ENCODE measurements around the gene VPS72. TPM values are rescaled to one million over a fixed set of nuclear protein-coding genes. Genes with fewer than 3 reads are reported as not detected.
"Not testable (repeated sequence)": the region's sequence is repeated elsewhere in the genome, so short reads cannot be mapped to it uniquely, and the experiment has no call there.

The VPS72 gene, protein sequence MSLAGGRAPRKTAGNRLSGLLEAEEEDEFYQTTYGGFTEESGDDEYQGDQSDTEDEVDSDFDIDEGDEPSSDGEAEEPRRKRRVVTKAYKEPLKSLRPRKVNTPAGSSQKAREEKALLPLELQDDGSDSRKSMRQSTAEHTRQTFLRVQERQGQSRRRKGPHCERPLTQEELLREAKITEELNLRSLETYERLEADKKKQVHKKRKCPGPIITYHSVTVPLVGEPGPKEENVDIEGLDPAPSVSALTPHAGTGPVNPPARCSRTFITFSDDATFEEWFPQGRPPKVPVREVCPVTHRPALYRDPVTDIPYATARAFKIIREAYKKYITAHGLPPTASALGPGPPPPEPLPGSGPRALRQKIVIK
- polyA plus RNA-seq (ENCODE audit: insufficient read length in 4 of 4), result 10 to 100 TPM; 63.7 to 74.7 (median 69.3) TPM

DNA sequence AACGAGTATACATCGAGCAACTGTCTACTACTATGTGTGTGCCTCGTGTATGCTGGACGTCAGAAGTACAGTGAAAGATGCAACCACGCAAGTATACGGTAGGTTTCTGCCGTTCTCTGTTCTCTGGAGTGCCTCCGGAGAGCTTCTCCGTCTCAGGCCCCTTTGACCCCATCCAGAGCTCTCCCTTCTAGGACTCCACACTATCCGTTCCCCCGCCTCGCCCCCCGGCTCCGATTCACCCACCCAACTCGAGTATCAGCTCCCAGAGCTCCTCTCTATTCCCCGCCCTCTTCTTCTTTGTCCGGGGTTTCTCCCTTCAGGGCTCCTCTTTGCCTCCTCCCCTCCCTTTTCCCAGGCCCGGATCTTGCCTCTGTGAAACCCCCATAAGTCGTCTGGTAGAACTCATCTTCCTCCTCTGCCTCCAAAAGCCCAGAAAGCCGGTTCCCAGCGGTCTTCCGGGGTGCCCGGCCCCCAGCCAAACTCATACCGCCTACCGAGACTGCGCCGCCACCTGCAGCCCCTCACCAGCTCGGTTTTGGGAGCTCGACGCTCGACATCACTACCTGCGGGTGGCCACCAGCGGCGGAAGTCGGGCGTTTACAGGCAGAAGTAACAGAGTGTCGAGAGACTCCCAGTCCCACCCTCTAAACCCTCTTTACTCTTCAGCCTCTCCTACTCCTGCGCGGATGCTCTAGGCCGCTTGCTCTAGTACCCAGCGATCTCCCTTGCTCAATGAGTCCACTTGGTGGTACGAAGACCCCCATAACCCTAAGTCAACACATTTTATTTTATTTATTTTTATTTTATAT is at the start of gene VPS72:
Gene VPS72 (minus strand): TSS at position 561 of the 809 bp plus-strand sequence. CDS start 76 bp downstream, at position 485.
- peak; percentile 70 to 84 (median 81) for DNase-seq (ENCODE audit: low read depth in 4 of 4, low spot score in 3 of 4)

DNA sequence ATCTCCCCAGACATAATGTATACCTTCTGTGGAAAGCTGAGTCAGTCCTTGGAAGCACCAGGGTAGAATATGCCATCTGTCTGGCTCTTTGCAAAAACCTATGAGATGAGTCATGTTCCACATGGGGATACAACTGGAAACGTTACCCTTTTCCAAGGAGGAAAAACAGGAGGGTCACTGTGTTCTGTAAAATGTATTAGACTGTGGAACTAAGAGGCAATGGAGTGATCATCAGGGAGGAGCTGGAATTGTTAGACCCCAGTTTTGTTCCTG is 48.4 kb upstream of the VPS72 start:
- no peak for DNase-seq (ENCODE audit: low read depth in 4 of 4, low spot score in 3 of 4)

DNA sequence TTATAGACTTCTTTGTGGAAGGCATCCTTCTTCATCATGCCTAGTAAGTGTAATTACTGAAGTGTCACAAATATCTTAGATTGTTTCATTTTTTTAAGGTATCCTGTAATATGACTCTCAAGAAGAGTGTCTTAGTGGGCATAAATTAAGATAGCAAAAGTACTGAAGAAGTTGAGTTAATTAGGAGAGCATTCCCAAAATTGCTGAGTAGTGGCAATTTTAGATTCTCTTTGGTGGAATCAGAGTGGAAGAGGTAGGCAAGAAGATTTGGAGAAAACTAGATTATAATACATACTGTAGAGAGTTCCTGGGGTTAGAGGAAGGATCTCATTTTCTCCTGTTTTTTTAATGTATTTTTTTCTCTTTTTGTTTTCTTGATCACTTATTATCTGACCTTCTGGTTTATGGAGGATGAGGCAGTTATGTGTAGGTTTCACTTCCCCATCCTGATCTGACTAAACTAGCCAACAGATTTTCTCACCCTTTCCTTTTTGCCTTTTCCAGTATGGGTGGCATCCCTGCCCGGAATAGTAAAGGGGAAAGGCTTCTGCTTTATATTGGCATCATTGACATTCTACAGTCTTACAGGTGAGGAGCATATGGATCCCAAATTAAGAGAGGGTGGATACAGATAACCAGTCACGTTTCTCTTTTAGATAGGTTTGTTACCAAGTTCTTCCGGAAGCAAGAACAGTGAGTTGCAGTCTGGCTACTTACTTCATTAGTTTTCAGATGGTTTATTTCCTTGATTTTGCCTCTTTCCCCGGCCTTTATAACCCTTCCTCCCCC is 47.9 kb upstream of the VPS72 start:
- DNase-seq (ENCODE audit: low read depth in 4 of 4, low spot score in 3 of 4), result no peak

DNA sequence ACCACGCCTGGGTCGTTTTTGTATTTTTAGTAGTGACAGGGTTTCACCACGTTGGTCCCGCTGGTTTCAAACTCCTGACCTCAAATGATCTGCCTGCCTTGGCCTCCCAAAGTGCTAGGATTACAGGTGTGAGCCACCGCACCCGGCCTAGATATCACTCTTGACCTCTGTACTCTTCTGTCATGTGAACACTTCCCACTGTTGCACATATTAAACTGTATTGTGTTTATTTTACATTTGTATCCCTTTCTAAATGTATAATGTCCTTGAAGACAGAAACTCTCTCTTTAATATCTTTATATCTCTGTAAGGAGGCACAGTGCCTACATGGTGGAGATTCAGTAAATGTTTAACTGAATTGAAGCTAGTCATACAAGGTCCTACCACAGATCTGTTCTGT is 45.2 kb upstream of the VPS72 start:
- no peak for DNase-seq (ENCODE audit: low read depth in 4 of 4, low spot score in 3 of 4)

DNA sequence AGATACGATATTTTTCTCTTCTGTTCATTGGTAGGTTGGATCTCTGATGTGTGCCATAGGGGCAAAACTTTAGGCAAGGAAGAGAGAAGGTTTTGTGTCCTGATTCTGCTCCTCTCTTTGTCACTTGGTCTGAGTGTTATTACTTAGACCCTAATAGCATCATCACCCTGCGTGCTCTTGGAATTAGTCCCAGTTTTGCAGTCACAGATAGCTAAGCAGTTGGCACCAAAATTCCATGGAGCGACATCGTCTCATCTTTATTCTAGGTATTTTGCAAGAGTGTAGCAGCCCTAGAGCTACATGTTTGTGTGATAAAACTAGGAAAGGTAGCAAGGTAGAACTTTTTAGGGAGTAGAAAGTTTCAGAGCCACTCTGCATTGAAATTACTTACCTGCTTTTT is 32.1 kb upstream of the VPS72 start:
- no peak for DNase-seq (ENCODE audit: low read depth in 4 of 4, low spot score in 3 of 4)

DNA sequence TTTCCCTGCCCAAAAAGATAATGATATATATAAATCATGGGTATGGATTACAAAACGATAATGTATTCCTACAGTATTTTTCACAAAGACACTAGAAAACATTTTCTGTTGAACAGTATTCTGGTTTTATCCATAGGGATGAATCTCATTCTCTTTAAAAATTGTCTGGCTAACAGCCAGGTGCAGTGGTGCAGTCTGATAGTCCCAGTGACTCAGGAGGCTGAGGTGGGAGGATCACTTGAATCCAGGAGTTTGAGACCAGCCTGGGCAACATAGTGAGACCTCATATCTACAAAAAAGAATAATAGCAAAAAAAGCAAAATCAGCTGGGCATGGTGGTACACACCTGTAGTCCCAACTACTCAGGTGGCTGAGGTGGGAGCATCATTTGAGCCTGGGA is 31.6 kb upstream of the VPS72 start:
- DNase-seq (ENCODE audit: low read depth in 4 of 4, low spot score in 3 of 4), result no peak

DNA sequence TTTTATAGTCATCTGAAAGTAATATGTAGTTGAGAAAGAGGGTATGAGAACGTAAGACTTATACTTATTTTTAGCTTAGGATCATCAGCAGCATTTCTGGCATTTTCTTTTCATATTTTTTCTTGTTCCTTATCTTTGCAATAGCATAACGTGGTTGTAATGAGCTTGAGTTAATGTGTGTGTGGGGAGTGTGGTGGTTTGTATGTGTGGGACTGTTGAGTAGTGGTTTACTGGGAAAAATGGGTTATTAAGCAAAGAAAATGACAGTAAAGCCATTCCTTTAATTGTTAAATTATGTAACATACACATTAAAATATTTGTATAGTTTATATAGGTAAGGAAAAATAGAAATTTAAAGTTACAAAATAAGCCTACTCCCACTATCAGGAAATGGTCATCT is 23.6 kb upstream of the VPS72 start:
- DNase-seq (ENCODE audit: low read depth in 4 of 4, low spot score in 3 of 4), result no peak

DNA sequence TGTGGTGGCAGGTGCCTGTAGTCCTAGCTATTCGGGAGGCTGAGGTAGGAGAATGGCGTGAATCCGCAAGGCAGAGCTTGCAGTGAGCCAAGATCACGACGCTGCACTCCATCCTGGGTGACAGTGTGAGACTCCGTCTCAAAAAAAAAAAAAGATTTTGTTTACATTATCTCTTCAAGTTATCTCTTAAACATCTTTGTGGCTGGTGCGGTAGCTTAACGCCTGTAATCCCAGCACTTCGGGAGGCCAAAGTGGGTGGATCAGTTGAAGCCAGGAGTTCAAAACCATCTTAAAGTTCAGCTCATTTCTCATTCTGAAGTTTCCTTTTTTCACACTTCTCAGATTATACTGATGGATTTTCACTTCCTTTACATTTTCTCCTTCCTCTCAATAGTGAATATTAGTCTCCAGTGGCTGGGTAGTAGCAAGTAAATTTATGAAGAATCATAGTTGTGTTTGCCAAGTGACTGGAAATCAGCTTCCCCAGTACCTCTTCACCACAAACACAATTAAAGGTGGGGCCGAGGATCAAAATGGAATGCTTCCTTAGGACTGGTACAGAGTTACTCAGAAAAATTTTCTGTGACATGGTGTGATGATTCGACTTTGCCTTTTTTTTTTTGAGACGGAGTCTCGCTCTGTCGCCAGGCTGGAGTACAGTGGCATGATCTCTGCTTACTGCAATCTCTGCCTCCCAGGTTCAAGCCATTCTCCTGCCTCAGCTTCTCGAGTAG is 22.1 kb upstream of the VPS72 start:
- DNase-seq (ENCODE audit: low read depth in 4 of 4, low spot score in 3 of 4), result no peak

DNA sequence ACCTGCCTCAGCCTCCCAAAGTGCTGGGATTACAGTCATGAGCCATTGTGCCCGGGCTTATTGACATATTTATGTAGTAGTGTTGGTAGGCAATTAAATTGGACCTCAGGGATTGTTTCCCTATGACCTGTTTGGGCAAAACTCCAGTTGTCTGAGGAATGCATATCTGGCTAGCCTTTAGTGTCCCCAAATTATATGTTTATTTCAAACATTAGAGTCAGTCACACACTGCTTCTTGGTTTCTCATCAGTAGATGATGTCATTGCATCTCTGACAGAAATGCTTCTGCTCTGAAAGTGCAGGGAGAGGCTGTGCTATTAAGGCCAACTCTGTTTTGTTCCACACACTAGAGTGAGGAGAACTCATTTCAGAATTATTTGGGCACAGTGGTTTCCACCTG is 20.8 kb upstream of the VPS72 start:
- no peak for DNase-seq (ENCODE audit: low read depth in 4 of 4, low spot score in 3 of 4)

DNA sequence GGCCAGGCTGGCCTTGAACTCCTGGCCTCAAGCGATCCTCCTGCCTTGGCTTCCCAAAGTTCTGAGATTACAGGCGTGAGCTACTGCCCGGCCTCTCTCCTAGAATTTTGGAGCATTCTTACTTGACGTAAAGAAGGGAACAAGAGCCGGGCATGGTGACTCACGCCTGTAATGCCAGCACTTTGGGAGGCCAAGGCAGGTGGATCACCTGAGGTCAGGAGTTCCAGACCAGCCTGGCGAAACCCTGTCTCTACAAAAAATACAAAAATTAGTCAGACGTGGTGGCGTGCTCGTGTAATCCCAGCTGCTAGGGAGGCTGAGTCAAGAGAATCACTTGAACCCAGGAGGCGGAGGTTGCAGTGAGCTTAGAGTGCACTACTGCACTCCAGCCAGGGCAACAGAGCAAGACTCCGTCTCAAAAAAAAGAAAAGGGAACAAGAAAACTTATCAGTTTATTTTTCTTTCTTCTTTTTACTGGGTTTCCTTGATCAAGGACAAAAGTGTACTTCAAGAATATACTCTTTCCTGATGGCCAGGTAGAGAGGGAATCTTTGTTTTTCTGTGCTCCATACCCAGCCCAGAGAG is 15.5 kb upstream of the VPS72 start:
- DNase-seq (ENCODE audit: low read depth in 4 of 4, low spot score in 3 of 4), result not testable (repeated sequence)

DNA sequence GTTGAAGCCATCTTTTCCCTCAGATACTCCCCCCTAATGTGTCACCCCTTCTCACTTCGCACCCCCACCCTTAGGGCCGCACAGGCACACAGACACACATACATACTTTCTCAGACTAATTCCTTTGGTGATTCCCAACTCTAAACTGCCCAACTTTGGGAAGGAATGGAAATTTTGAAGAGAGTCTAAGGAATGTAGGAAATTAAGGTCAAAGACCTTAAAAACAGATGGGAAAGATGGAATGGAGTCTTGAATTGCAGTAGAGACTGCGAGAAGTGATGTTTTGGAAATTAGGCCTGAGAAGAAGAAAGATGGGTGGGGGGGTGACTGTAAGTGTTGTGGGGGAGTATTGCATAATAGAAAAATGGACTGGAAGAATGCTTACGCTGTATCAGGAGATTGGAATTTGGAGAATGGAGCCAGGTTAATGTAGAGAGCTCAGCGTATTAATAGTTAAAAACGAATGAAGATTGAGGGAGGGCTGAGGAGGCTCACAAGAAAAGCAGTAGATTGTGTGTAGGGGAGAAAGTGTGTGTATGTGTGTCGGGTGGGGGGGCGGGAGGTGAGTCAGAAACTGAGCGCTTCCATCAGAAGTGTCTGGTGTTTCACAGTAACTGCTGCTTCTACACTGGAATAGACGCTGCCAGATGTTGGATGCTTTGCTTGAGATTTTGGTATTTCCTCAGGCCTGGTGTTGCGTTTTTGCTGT is 10.0 kb upstream of the VPS72 start:
- no peak for DNase-seq (ENCODE audit: low read depth in 4 of 4, low spot score in 3 of 4)

DNA sequence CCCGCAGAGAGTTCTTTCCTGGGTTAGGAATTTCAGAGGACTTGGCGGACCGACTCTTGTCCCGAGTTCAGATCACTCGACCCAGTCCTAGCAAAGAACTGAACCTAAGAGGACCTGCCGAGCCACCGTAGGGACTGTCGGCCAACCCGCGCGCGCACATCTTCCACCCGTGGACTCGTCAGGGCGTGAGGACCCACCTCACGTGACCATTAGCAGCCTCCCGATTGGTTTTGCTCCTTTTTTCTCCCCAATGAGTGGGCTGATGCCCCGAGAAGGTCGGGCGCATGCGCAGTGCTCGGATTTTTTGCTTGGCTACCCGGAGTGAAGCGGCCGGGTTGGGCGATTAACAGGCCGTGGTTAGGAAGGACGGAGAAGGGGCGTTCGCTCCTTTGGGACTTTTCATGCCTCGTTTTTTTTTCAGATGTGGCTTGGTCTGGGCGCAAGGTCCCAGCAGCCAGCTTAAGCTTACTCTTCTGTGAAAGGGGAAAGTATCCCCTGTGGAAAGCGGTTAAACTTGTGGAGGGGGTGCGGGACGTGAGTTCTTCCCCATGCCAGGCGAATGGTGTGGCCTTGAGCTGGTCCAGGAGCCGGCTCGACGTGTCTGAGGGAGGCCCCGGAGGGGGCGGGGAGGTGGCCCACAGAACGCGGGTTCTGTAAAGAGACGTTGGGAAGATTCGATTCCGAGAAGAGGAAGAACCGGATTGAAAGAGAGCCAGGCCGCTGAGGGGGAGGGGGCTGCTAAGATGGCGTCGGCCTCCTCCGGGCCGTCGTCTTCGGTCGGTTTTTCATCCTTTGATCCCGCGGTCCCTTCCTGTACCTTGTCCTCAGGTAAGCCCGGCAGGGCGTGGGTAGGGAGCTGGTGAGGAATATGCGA is 8.5 kb upstream of the VPS72 start, which contains the start of gene PIP5K1A:
Gene PIP5K1A (plus strand): TSS at position 299 of the 874 bp plus-strand sequence. CDS start 445 bp downstream, at position 744.
- peak; percentile 95 to 99 (median 98) for DNase-seq (ENCODE audit: low read depth in 4 of 4, low spot score in 3 of 4)

DNA sequence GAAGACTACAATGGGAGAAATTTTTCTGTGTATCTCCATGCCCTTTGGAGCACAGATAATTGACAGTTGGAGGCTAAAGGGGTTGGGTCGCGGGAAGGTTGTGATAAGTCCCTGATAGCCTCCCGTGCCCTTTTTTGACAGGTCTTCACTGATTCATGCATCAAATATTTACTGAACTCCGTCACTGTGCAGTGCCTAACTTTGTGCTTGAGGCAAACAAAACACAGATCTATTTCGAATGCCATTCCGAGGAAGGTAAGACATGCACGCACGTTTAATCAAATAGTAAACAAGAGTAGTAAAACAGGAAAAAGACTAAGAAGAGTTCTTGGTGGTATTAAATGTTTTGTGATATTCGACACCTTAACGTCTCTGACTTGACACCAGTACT is 7.9 kb upstream of the VPS72 start:
- DNase-seq (ENCODE audit: low read depth in 4 of 4, low spot score in 3 of 4), result no peak

DNA sequence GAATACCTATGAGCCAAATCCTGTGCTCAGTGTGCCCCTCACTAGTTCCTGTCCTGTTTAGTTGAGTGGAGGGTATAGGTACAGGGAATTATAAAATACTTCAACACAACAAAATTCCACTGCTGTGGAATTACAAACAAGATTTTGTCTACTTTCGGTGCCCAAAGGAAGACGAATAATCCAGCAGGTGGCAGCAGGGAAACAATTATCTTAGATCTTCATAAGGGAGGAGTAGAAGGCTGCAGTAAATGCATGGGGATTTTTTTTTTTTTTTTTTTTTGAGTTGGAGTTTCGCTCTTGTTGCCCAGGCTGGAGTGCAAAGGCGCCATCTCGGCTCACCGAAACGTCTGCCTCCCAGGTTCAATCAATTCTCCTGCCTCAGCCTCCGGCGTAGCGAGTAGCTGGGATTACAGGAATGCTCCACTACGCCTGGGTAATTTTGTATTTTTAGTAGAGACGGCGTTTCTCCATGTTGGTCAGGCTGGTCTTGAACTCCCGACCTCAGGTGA is 6.3 kb upstream of the VPS72 start:
- peak; percentile 55 to 73 (median 67) for DNase-seq (ENCODE audit: low read depth in 4 of 4, low spot score in 3 of 4)

DNA sequence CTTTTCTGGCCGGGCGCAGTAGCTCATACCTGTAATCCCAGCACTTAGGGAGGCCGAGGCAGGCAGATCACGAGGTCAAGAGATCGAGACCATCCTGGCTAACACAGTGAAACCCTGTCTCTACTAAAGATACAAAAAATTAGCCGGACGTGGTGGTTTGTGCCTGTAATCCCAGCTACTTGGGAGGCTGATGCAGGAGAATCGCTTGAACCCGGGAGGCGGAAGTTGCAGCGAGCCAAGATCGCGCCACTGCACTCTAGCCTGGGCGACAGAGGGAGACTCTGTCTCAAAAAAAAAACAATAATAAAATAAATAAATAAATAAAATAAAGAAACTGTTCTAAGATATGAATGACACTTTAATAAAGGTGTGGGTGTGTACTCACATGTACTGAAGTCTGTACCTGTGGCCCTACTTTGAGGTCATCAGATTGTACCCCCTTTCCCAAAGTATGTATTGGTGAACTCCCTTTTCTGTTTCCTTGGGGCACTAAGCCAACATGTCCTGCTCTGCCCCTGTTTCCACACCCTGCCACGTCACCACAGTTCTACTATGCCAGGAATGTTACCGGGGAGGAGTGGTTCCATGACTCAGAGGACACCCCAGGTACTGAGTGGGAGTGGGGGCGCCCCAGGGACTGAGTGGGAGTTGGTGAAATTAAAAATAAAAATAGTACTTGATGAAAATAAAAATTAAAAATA is 5.0 kb upstream of the VPS72 start:
- DNase-seq (ENCODE audit: low read depth in 4 of 4, low spot score in 3 of 4), result not testable (repeated sequence)

DNA sequence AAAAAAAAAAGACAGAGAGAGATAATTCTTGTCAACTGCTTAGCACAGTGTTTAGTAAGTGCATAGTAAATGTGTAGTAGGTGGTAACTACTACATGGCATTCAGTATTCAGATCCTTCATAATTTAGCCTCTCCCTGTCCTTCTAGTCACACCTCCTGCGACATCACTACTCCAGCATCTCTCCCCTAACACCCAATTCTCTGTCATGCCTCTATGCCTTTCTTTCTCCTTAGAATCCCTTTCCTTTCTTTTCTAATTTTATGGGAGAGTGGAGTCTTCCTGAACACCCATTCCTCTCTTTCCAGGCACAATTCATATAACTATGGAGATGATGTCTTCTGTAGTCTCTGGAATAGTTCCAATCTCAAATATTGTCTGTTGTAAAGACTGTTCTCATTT is 3.9 kb upstream of the VPS72 start:
- DNase-seq (ENCODE audit: low read depth in 4 of 4, low spot score in 3 of 4), result no peak

DNA sequence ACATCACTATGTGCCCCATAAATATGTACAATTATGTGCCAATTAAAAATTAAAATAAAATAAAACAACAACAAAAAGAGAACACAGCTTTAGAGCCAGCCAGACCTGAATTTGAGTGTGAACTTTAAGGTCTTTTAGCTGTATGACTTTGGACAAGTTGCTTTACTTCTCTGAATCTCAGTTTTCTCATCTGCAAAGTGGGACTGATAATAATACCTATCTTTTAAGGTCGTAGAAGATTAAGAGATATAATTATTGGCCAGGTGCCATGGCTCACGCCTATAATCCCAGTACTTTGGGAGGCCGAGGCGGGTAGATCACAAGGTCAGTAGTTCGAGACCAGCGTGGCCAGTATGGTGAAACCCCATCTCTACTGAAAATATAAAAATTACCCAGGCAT is 3.3 kb upstream of the VPS72 start:
- DNase-seq (ENCODE audit: low read depth in 4 of 4, low spot score in 3 of 4), result no peak

DNA sequence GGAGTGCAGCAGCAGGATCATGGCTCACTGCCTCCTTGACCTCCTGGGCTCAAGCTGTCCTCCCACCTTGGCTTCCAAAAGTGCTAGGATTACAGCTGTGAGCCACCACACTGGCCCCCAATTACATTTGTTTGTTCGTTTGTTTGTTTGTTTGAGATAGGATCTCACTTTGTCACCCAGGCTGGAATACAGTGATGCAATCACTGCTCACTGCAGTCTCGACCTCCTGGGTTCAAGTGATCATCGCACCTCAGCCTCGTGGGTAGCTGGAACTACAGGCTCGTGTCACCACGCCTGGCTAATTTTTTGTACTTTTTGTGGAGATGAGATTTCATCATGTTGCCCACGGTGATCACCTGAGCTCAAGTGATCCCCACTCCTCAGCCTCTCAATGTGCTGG is 2.0 kb upstream of the VPS72 start:
- DNase-seq (ENCODE audit: low read depth in 4 of 4, low spot score in 3 of 4), result no peak

Measured in right renal pelvis (tissue), 4 donors.